Placental pericyte (primary cell): ENCODE measurements around the gene NF2. TPM values are rescaled to one million over a fixed set of nuclear protein-coding genes. Genes with fewer than 3 reads are reported as not detected.

Experiments used
- small RNA-seq: library from RNA; depleted of rRNA; stranded (forward); fragments of <200 nt; gene quantifications from one replicate; pipeline ENCODE3, GENCODE V24; 2012; ENCODE audit warnings: low replicate concordance
- total RNA-seq: library from RNA; depleted of rRNA; stranded (reverse); fragments of >200 nt; gene quantifications from 2 replicates; pipeline ENCODE4 v1.2.3, GENCODE V29; 2012

The NF2 gene
- total RNA-seq: 48.1 and 151 TPM in 2 replicates

GRCh38 chr22:29603358-29604075, at the start of gene NF2:
NF2 (plus strand) TSS chr22:29603633; CDS start chr22:29603999, 366 bp downstream.

GRCh38 chr22:29719899-29720645, 116.6 kb downstream of the NF2 start, which contains the start of gene CABP7:
CABP7 (plus strand) TSS chr22:29720003; CDS start chr22:29720425, 422 bp downstream.

Small RNAs within 50 kb of the gene (small RNA-seq; reads per million reads assigned to genes)
- gene AC004882.2: not detected

Other genes with a start within 250 kb of the NF2 start
- 58.9 and 95.5 TPM in 2 replicates for gene AP1B1, start 215.1 kb upstream of the NF2 start, total RNA-seq
- gene RFPL1, start 165.1 kb upstream of the NF2 start, total RNA-seq: not detected in 2 replicates
- gene NEFH, start 123.4 kb upstream of the NF2 start, total RNA-seq: 0.22 and 0.43 TPM in 2 replicates
- 79.6 and 93.0 TPM in 2 replicates for gene THOC5, start 49.9 kb upstream of the NF2 start, total RNA-seq
- gene NIPSNAP1, start 22.5 kb upstream of the NF2 start, total RNA-seq: 39.6 and 39.9 TPM in 2 replicates
- not detected in 2 replicates for gene CABP7, start 116.4 kb downstream of the NF2 start, total RNA-seq
- 13.6 and 20.2 TPM in 2 replicates for gene ZMAT5, start 163.4 kb downstream of the NF2 start, total RNA-seq
- gene UQCR10, start 163.7 kb downstream of the NF2 start, total RNA-seq: 39.0 and 55.8 TPM in 2 replicates
- 39.2 and 44.8 TPM in 2 replicates for gene ASCC2, start 234.6 kb downstream of the NF2 start, total RNA-seq